ENCODE results near the gene USP9X.

Gene USP9X

GRCh38 chrX:41178201-41178600 lies 93.0 kb downstream of the USP9X start (continued):
- TF ChIP-seq ZNF155 (tag by site-specific recombination; IDR thresholded peaks at IDR 0.05) (no peak), ZNF140 (tag by site-specific recombination; IDR thresholded peaks at IDR 0.05) (no peak), ZSCAN30 (tag by site-specific recombination; IDR thresholded peaks at IDR 0.05) (no peak), HOXD13 (CRISPR knock-in tag; IDR thresholded peaks at IDR 0.05; ENCODE audit: borderline replicate concordance) (no peak), ZNF239 (tag by site-specific recombination; IDR thresholded peaks at IDR 0.05) (no peak), ZBTB49 (tag by site-specific recombination; IDR thresholded peaks at IDR 0.05; ENCODE audit: low read depth) (no peak), ZNF132 (tag by site-specific recombination; IDR thresholded peaks at IDR 0.05; ENCODE audit: borderline replicate concordance) (no peak), ZNF24 (tag by site-specific recombination; IDR thresholded peaks at IDR 0.05) (no peak), ZNF214 (tag by site-specific recombination; IDR thresholded peaks at IDR 0.05; ENCODE audit: borderline replicate concordance) (no peak), ZNF18 (tag by site-specific recombination; IDR thresholded peaks at IDR 0.05) (peak; percentile 69; the same call in 1 of the 2 replicates), ZNF362 (tag by site-specific recombination; IDR thresholded peaks at IDR 0.05) (0 out of 2 replicates have a peak, but pooled peaks have one; percentile 11), SP7 (tag by site-specific recombination; IDR thresholded peaks at IDR 0.05) (peak; percentile 57), FEZF1 (tag by site-specific recombination; IDR thresholded peaks at IDR 0.05) (peak; percentile 47; the same call in 1 of the 2 replicates), ZNF658 (tag by site-specific recombination; IDR thresholded peaks at IDR 0.05) (no peak), ZNF549 (tag by site-specific recombination; IDR thresholded peaks at IDR 0.05) (no peak), ZNF394 (tag by site-specific recombination; IDR thresholded peaks at IDR 0.05; ENCODE audit: borderline replicate concordance) (no peak), BCL6B (tag by site-specific recombination; IDR thresholded peaks at IDR 0.05) (no peak), ZFP41 (tag by site-specific recombination; IDR thresholded peaks at IDR 0.05; ENCODE audit: borderline replicate concordance) (no peak)

- H3K9me3 ChIP-seq (ENCODE audit: control insufficient read depth, insufficient read depth, low read depth, low read length) = no peaks in the 10 kb centered on the region
- H3K4me1 ChIP-seq (ENCODE audit: control insufficient read depth, insufficient read depth, low read length) = no peaks in the 10 kb centered on the region
- H3K27ac ChIP-seq (ENCODE audit: extremely low read depth, low read depth, low read length) = no peak overlapping the region
- ChIA-PET CTCF (interaction anchor here (0.6 to 5.4 kb wide), 42 partner anchors 8 to 825 kb away, joined by 3 to 46 read pairs (median 5); no protein-coding TSS in a partner anchor), POLR2A (interaction anchor here (0.6 to 1.0 kb wide), 4 partner anchors 11 to 278 kb away, joined by 4 to 6 read pairs (median 4); partner anchors contain the start of gene DDX3X)
- no peak overlapping the region for H3K4me3 ChIP-seq (ENCODE audit: low read depth, low read length)
- peaks cover 57 to 82% of the 10 kb centered on the region in 2 experiments for H3K36me3 ChIP-seq (ENCODE audit: control insufficient read depth in 2 of 2, insufficient read depth in 1 of 2, low read length in 2 of 2)
- TF ChIP-seq ZSCAN5A (tag by site-specific recombination; IDR thresholded peaks at IDR 0.05) (no peak), ZNF654 (tag by site-specific recombination; IDR thresholded peaks at IDR 0.05; ENCODE audit: low read depth) (peak; percentile 48), TRIM28 (IDR thresholded peaks at IDR 0.05; ENCODE audit: borderline replicate concordance, low read length) (0 out of 2 replicates have a peak, but pooled peaks have one; percentile 25), ZNF571 (tag by site-specific recombination; IDR thresholded peaks at IDR 0.05) (no peak), INSM2 (tag by site-specific recombination; IDR thresholded peaks at IDR 0.05) (no peak), ZNF175 (tag by site-specific recombination; IDR thresholded peaks at IDR 0.05) (no peak), ZNF544 (tag by site-specific recombination; IDR thresholded peaks at IDR 0.05) (no peak), ZNF140 (tag by site-specific recombination; IDR thresholded peaks at IDR 0.05) (no peak), SP7 (tag by site-specific recombination; IDR thresholded peaks at IDR 0.05) (peak; percentile 67), ZNF366 (tag by site-specific recombination; conservative IDR thresholded peaks at IDR 0.05) (no peak)
These were observed 95.1 kb downstream of the USP9X start for GRCh38 chrX:41180194-41180908.
